SK-N-SH treated with all-trans-retinoic acid at 6 μM for 48 hours (cell line): ENCODE measurements around the gene KRTAP10-4.

Source experiments
- ATAC-seq: fragments of 200-7000 bp; cut with Tn5 transposase; 3 replicates; pipeline ENCODE4 v1.9.1; 2020; ENCODE audit warnings: mild to moderate bottlenecking, moderate library complexity
- CREB5 ChIP-seq: fragments of 250-450 bp; sonication (Bioruptor Pico); IDR thresholded peaks from 2 replicates; pipeline ENCODE4 v1.5.1; 2020; ENCODE audit warnings: low read depth, mild to moderate bottlenecking, moderate library complexity
- CSDC2 ChIP-seq: fragments of 250-450 bp; sonication (Bioruptor Pico); IDR thresholded peaks from 2 replicates; pipeline ENCODE4 v1.5.0; 2020; ENCODE audit warnings: mild to moderate bottlenecking, moderate library complexity
- CSRNP3 ChIP-seq: fragments of 250-450 bp; sonication (Bioruptor Pico); IDR thresholded peaks from 2 replicates; pipeline ENCODE4 v1.5.1; 2021; ENCODE audit warnings: mild to moderate bottlenecking, moderate library complexity
- ESRRG ChIP-seq: fragments of 250-450 bp; sonication (Bioruptor Pico); IDR thresholded peaks from 2 replicates; pipeline ENCODE4 v1.6.1; 2021; ENCODE audit warnings: mild to moderate bottlenecking
- GLIS3 ChIP-seq: fragments of 250-450 bp; sonication (Bioruptor Pico); IDR thresholded peaks from 2 replicates; pipeline ENCODE4 v1.5.0; 2020; ENCODE audit warnings: mild to moderate bottlenecking, moderate library complexity
- ISL1 ChIP-seq: fragments of 250-450 bp; sonication (Bioruptor Pico); IDR thresholded peaks from 2 replicates; pipeline ENCODE4 v2.1.2; 2022; ENCODE audit warnings: mild to moderate bottlenecking, moderate library complexity
- OSR1 ChIP-seq: fragments of 250-450 bp; sonication (Bioruptor Pico); IDR thresholded peaks from 2 replicates; pipeline ENCODE4 v1.8.0; 2022; ENCODE audit warnings: moderate library complexity, mild to moderate bottlenecking, inconsistent platforms
- PATZ1 ChIP-seq: fragments of 250-450 bp; sonication (Bioruptor Pico); IDR thresholded peaks from 2 replicates; pipeline ENCODE4 v1.8.0; 2020; ENCODE audit warnings: mild to moderate bottlenecking, moderate library complexity, borderline replicate concordance
- PPARA ChIP-seq: fragments of 250-450 bp; sonication (Bioruptor Pico); IDR thresholded peaks from 2 replicates; pipeline ENCODE4 v1.5.0; 2020; ENCODE audit warnings: mild to moderate bottlenecking, borderline replicate concordance
- RARB ChIP-seq: fragments of 250-450 bp; sonication (Bioruptor Pico); IDR thresholded peaks from 2 replicates; pipeline ENCODE4 v1.8.0; 2021; ENCODE audit warnings: mild to moderate bottlenecking, moderate library complexity
- SNAI2 ChIP-seq: fragments of 250-450 bp; sonication (Bioruptor Pico); IDR thresholded peaks from 2 replicates; pipeline ENCODE4 v1.5.0; 2020; ENCODE audit warnings: mild to moderate bottlenecking, moderate library complexity
- TCF4 ChIP-seq: fragments of 250-450 bp; sonication (Bioruptor Pico); IDR thresholded peaks from 2 replicates; pipeline ENCODE4 v1.8.0; 2021; ENCODE audit warnings: mild to moderate bottlenecking, moderate library complexity, borderline replicate concordance
- TOX ChIP-seq: fragments of 250-450 bp; sonication (Bioruptor Pico); IDR thresholded peaks from 2 replicates; pipeline ENCODE4 v1.8.0; 2021; ENCODE audit warnings: mild to moderate bottlenecking, moderate library complexity, borderline replicate concordance
- TSHZ2 ChIP-seq: fragments of 250-450 bp; sonication (Bioruptor Pico); IDR thresholded peaks from 2 replicates; pipeline ENCODE4 v1.5.0; 2020; ENCODE audit warnings: mild to moderate bottlenecking, moderate library complexity
- ZC3H10 ChIP-seq: fragments of 250-450 bp; sonication (Bioruptor Pico); IDR thresholded peaks from 2 replicates; pipeline ENCODE4 v1.5.1; 2021; ENCODE audit warnings: mild to moderate bottlenecking, moderate library complexity
- ZFP30 ChIP-seq: fragments of 450-650 bp; formaldehyde crosslinking; IDR thresholded peaks from 2 replicates; pipeline ENCODE4 v1.5.0; 2022; ENCODE audit warnings: mild to moderate bottlenecking, moderate library complexity
- ZNF565 ChIP-seq: fragments of 450-650 bp; formaldehyde crosslinking; conservative IDR thresholded peaks from 2 replicates; pipeline ENCODE4 v1.5.0; 2020; ENCODE audit warnings: low read depth, mild to moderate bottlenecking, moderate library complexity
- ZNF70 ChIP-seq: fragments of 450-650 bp; formaldehyde crosslinking; IDR thresholded peaks from 2 replicates; pipeline ENCODE4 v1.5.0; 2020; ENCODE audit warnings: mild to moderate bottlenecking, moderate library complexity
- ZNF8 ChIP-seq: fragments of 450-650 bp; formaldehyde crosslinking; IDR thresholded peaks from 2 replicates; pipeline ENCODE4 v1.5.0; 2020; ENCODE audit warnings: mild to moderate bottlenecking, moderate library complexity

The KRTAP10-4 gene

GRCh38 chr21:44537930-44538911 is 35.3 kb upstream of the KRTAP10-4 start:
- no peak for ATAC-seq
- TF ChIP-seq ZNF8 (CRISPR knock-in tag), result no peak
- no peak for TF ChIP-seq PPARA (CRISPR knock-in tag)
- TF ChIP-seq TOX, result no peak
- TF ChIP-seq ESRRG (CRISPR knock-in tag), result no peak

GRCh38 chr21:44539046-44539445 is 34.5 kb upstream of the KRTAP10-4 start:
- TF ChIP-seq CSRNP3 (CRISPR knock-in tag), result no peak
- TF ChIP-seq ZNF70 (CRISPR knock-in tag), result no peak
- TF ChIP-seq TCF4 (CRISPR knock-in tag), result no peak
- no peak for TF ChIP-seq RARB (CRISPR knock-in tag)
- TF ChIP-seq PATZ1 (CRISPR knock-in tag), result no peak
- TF ChIP-seq CSDC2 (CRISPR knock-in tag), result no peak
- TF ChIP-seq OSR1 (CRISPR knock-in tag), result no peak
- no peak for TF ChIP-seq TSHZ2 (CRISPR knock-in tag)
- TF ChIP-seq ESRRG (CRISPR knock-in tag), result no peak
- TF ChIP-seq CREB5 (CRISPR knock-in tag), result no peak
- TF ChIP-seq ZNF565 (CRISPR knock-in tag), result no peak
- no peak for TF ChIP-seq ZFP30 (CRISPR knock-in tag)
- no peak for TF ChIP-seq ZC3H10 (CRISPR knock-in tag)
- no peak for TF ChIP-seq SNAI2
- no peak for TF ChIP-seq GLIS3
- TF ChIP-seq, all 23 proteins: peak for 0
- ATAC-seq, result no peak

- no peak for ATAC-seq
- no peak for TF ChIP-seq ZNF565 (CRISPR knock-in tag)
- no peak for TF ChIP-seq ISL1 (CRISPR knock-in tag)
- no peak for TF ChIP-seq PPARA (CRISPR knock-in tag)
- TF ChIP-seq GLIS3, result no peak
- no peak for TF ChIP-seq TSHZ2 (CRISPR knock-in tag)
- no peak for TF ChIP-seq ZC3H10 (CRISPR knock-in tag)
- TF ChIP-seq CSDC2 (CRISPR knock-in tag), result no peak
- TF ChIP-seq ESRRG (CRISPR knock-in tag), result no peak
- TF ChIP-seq CSRNP3 (CRISPR knock-in tag), result no peak
- no peak for TF ChIP-seq CREB5 (CRISPR knock-in tag)
- no peak for TF ChIP-seq PATZ1 (CRISPR knock-in tag)
- no peak for TF ChIP-seq ZFP30 (CRISPR knock-in tag)
- no peak for TF ChIP-seq ZNF70 (CRISPR knock-in tag)
Measured at GRCh38 chr21:44539991-44540666, 33.4 kb upstream of the KRTAP10-4 start, which contains the start of gene KRTAP10-1. Gene KRTAP10-1, minus strand, starts transcription at chr21:44540195. Its CDS starts 45 bp downstream, at chr21:44540150.
